Prostate gland (tissue), 2 donors: ENCODE data around the gene PGR. TPM values are rescaled to one million over a fixed set of nuclear protein-coding genes. Genes with fewer than 3 reads are reported as not detected.

Source experiments
- DNase-seq: peaks from one replicate; pipeline ENCODE4 v3.0.0-alpha.2; 2019; ENCODE audit warnings: low spot score
- H3K27ac ChIP-seq, 2 donors: fragments of 200-600 bp; sonication (generic); 2 replicates each; pipeline ENCODE4 v1.5.1; 2017 to 2019
- H3K27me3 ChIP-seq: fragments of 200-600 bp; sonication (generic); replicated peaks from 2 replicates; pipeline ENCODE4 v1.5.1; 2019; ENCODE audit not compliant: insufficient read depth
- H3K36me3 ChIP-seq, 2 donors: fragments of 200-600 bp; sonication (generic); 1 replicate in 1 of 2; 2 replicates in 1 of 2; pipeline versions ENCODE4 v1.5.1 to v1.8.1; 2017 to 2019
- H3K4me1 ChIP-seq: fragments of 200-600 bp; sonication (generic); replicated peaks from 2 replicates; pipeline ENCODE4 v1.5.1; 2019
- H3K4me3 ChIP-seq, 2 donors: fragments of 200-600 bp; sonication (generic); 2 replicates each; pipeline ENCODE4 v1.5.1; 2017 to 2019
- H3K9me3 ChIP-seq: fragments of 200-600 bp; sonication (generic); 2 replicates; pipeline ENCODE4 v1.5.1; 2017
- POLR2A ChIP-seq: fragments of 450-650 bp; IDR thresholded peaks from one replicate; pipeline ENCODE4 v1.6.1; 2016; ENCODE audit warnings: antibody characterized with exemption, mild to moderate bottlenecking
- POLR2AphosphoS5 ChIP-seq: sonication (generic); formaldehyde crosslinking; IDR thresholded peaks from one replicate; pipeline ENCODE4 v1.6.1; 2017; ENCODE audit warnings: antibody characterized with exemption
- WGBS: methylation state at CpG from one replicate; pipeline ENCODE4 v1.1.5; 2018; 5-methylcytosine and 5-hydroxymethylcytosine counted together
- intact Hi-C: fragments of 100-400 bp; cut with DNase I; formaldehyde crosslinking; loops from one replicate; pipeline ENCODE4 v1.14.2; 2022
- total RNA-seq, 2 donors: library from RNA; depleted of rRNA; stranded (reverse); fragments of >200 nt; gene quantifications; one replicate each; pipeline ENCODE4 v1.1.0, GENCODE V29; 2016
- TF ChIP-seq, protein P1 (sequence below), 4 experiments: fragments of 200-600 bp in 2 of 4; fragments of 450-650 bp in 2 of 4; sonication (generic) in 2 of 4; IDR thresholded peaks; 1 replicate in 3 of 4; 2 replicates in 1 of 4; pipeline ENCODE4 v1.5.1; 2016 to 2019; ENCODE audit warnings: antibody characterized with exemption in 4 of 4, mild to moderate bottlenecking in 2 of 4, moderate library complexity in 2 of 4

PGR gene
- total RNA-seq, 2 donors from 2014 or later: 3.5 to 5.9 TPM

DNA sequence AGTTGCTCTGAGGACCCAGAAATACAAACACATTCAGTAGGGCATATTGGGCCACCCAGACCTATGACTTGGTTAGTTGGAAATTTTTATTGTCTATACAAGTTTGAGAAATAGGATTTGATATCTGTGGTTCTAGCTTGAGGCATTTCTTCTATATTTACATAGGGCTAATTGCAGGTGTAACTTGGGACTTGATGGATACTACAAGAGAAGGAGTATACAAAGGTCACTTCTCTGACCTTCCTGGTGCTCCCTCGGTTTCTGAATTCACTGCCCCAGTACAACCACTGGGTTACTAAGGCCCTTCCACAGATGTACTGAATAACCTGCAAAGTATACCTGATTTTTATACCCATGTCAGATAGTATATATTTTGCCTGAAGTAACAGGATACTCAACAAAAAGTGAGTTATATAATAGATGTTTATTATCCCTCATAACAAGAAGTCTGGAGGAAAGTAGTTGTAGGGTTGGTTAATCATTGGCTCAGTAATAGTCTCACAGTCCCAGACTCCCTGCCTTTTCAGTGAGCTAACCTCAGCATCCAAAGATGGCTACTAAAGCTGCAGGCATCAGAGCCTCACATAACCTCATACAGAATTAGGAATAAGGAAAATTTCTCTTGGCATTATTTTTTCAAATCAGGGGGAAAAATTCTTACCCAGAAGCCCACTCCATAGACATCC is 8.8 kb upstream of the PGR start:
- intact Hi-C loops: no loop called here
- 40% methylated on average over 1 of the region's 1 CpG for WGBS
- Histone ChIP-seq H3K9me3 (no peaks in the 10 kb centered on the region), H3K4me1 (no peaks in the 10 kb centered on the region), H3K36me3 (no peaks in the 10 kb centered on the region), H3K4me3 (no peak overlapping the region), H3K27ac (no peak overlapping the region), H3K27me3 (no peaks in the 10 kb centered on the region)
- no peak for TF ChIP-seq POLR2AphosphoS5
- TF ChIP-seq POLR2A: no peak
- TF ChIP-seq, protein P1, sequence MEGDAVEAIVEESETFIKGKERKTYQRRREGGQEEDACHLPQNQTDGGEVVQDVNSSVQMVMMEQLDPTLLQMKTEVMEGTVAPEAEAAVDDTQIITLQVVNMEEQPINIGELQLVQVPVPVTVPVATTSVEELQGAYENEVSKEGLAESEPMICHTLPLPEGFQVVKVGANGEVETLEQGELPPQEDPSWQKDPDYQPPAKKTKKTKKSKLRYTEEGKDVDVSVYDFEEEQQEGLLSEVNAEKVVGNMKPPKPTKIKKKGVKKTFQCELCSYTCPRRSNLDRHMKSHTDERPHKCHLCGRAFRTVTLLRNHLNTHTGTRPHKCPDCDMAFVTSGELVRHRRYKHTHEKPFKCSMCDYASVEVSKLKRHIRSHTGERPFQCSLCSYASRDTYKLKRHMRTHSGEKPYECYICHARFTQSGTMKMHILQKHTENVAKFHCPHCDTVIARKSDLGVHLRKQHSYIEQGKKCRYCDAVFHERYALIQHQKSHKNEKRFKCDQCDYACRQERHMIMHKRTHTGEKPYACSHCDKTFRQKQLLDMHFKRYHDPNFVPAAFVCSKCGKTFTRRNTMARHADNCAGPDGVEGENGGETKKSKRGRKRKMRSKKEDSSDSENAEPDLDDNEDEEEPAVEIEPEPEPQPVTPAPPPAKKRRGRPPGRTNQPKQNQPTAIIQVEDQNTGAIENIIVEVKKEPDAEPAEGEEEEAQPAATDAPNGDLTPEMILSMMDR (IDR thresholded peaks at IDR 0.05): no peak
- DNase-seq: no peak

DNA sequence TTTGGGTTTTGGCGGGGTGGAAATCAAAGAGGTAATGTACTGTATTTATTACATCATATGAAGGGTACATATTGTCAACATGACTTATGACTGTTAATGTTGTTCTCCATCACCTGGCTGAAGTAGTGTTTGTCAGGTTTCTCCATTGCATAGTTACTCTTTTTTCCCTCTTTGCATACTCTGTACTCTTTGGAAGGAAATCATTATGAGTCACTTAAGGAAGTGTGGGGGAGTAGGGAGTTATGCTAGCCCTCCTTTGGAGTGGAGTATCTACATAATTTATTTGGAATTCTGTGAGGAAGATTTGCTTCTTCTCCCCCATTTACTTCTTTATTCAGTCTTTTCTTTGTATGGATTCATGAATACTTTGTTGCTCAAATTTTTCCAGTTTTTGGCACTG is 3.6 kb upstream of the PGR start:
- intact Hi-C loops: no loop called here
- H3K27me3 ChIP-seq: no peaks in the 10 kb centered on the region
- no peaks in the 10 kb centered on the region for H3K36me3 ChIP-seq
- TF ChIP-seq POLR2AphosphoS5: no peak
- TF ChIP-seq POLR2A: no peak
- 79% methylated on average over 1 of the region's 1 CpG for WGBS
- no peaks in the 10 kb centered on the region for H3K4me1 ChIP-seq
- DNase-seq: no peak
- no peak overlapping the region for H3K27ac ChIP-seq
- H3K9me3 ChIP-seq: no peaks in the 10 kb centered on the region
- H3K4me3 ChIP-seq: no peak overlapping the region

DNA sequence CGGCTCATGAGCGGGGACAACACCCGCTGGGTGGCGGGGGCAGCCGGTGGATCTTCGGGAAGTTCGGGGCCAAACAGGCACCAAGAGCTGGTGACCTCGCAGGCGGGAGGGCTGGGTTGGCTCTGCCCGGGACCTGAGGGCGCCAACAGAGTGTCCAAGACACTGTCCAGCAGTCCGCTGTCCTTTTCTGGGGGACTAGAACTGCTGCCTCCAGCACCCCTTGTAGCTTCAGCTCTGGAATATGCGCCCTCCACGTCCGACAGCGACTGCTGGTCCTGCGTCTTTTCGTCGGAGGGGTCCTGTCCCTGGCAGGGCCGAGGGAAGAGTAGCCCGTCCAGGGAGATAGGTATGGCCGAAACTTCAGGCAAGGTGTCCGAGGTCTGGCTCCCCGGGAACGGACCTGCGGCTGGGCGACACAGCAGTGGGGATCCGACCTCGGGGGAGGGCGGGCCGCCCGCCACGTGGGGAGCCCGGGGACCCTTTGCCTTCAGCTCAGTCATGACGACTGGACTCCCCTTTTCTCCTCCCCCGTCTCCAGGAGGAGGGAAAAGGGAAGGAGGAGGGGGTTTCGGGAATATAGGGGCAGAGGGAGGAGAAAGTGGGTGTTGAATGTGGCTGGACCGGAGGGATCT is 926 bp downstream of the PGR start:
- Histone ChIP-seq H3K27ac (peak overlapping the region; percentile 51 to 70), H3K36me3 (no peaks in the 10 kb centered on the region), H3K4me3 (peak overlapping the region; percentile 33 to 36), H3K4me1 (no peaks in the 10 kb centered on the region), H3K27me3 (peaks cover 2% of the 10 kb centered on the region), H3K9me3 (no peaks in the 10 kb centered on the region)
- no peak for TF ChIP-seq POLR2A
- TF ChIP-seq, protein P1 (IDR thresholded peaks at IDR 0.05): no peak
- TF ChIP-seq POLR2AphosphoS5: no peak
- intact Hi-C loops: loop anchor here (10.0 kb wide), 2 partner anchors 144 to 306 kb away; no protein-coding TSS in a partner anchor
- no peak for DNase-seq
- under 1% methylated on average over 35 of the region's 38 CpGs for WGBS

DNA sequence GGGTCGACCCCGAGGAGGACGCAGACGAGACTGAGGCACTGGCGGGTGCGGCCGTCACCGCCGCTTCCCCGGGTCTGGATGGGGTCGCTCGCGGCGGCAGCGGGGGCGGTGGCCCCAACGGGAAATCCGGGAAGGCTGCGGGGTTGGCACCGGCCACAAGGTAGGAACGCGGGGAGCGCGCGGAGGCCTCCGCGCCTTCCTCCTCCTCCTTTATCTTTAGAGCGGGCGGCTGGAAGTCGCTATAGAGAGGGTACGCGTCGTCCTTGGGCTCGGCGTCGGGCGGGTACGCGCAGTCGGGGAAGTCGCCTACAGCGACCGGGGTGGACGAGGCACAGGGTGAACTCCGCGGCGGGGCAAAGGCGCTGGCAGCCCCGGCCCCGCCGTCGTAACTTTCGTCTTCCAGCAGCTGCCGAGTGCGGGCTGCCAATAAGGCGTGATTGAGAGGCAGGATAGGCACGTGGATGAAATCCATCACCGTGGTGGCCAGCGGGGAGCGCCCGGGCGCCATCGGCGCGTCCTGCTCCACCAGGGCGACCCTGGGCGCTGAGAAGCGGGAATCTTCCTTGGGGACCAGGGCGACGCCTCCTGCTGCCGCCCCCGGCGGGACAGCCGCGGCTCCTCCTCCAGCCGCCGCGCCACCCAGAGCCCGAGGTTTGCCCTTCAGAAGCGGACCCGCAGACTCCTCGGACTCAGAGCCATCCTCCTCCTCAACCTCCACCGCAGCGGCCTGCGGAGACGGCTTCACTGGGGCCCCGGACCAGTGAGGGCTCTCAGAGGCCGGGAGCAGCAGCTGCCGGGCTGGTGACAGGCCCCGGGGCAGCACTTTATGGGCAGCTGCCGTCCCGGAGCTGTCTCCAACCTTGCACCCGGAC is 1.7 kb downstream of the PGR start:
- peak overlapping the region; percentile 51 to 70 for H3K27ac ChIP-seq
- H3K27me3 ChIP-seq: peaks cover 2% of the 10 kb centered on the region
- WGBS: 1% methylated on average over 68 of the region's 93 CpGs
- TF ChIP-seq POLR2AphosphoS5: no peak
- TF ChIP-seq, protein P1 (IDR thresholded peaks at IDR 0.05): peak in 1 of 4 experiments; percentile 8
- no peaks in the 10 kb centered on the region for H3K9me3 ChIP-seq
- H3K36me3 ChIP-seq: no peaks in the 10 kb centered on the region
- intact Hi-C loops: loop anchor here (10.0 kb wide), 2 partner anchors 143 to 307 kb away; no protein-coding TSS in a partner anchor
- H3K4me1 ChIP-seq: no peaks in the 10 kb centered on the region
- DNase-seq: no peak
- H3K4me3 ChIP-seq: peak overlapping the region; percentile 33 to 36

DNA sequence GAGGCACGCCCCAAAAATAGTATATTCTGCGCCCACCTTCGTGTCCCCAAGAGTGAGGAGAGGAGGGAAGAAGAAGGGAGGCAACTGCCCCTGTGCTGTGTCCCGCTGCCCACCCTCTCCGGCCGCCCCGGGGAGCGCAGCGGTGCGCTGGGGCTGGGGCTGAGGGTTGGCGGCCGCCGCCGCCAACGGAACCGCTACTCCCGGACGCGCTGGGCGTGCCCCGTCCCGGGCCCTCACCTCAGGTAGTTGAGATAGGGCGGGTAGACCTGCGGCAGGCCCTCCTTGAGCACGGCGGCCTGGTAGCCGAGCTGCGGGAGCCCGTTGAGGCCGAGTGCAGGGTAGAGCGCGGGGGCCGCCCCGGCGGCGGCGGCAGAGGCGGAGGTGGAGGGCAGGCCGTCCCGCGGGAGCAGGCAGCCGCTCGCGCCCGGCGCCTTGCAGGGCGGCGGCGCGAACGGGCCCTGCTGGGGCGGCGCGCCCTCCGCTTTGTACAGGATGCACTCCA is 2.4 kb downstream of the PGR start:
- Histone ChIP-seq H3K9me3 (no peaks in the 10 kb centered on the region), H3K4me1 (no peaks in the 10 kb centered on the region), H3K36me3 (no peaks in the 10 kb centered on the region), H3K27me3 (peaks cover 5% of the 10 kb centered on the region), H3K27ac (peak overlapping the region; percentile 51 to 70), H3K4me3 (peak overlapping the region; percentile 33 to 36)
- DNase-seq: no peak
- TF ChIP-seq POLR2A (no peak), POLR2AphosphoS5 (no peak)
- TF ChIP-seq, protein P1 (IDR thresholded peaks at IDR 0.05): no peak
- intact Hi-C loops: loop anchor here (10.0 kb wide), 2 partner anchors 142 to 308 kb away; no protein-coding TSS in a partner anchor
- WGBS: 3% methylated on average over 33 of the region's 55 CpGs
